GM18526 (cell line): ENCODE data around the gene POLE.

Source experiments
- POLR2A ChIP-seq: IDR thresholded peaks from 3 replicates; pipeline ENCODE4 v1.6.1; 2011; ENCODE audit not compliant: insufficient read length; ENCODE audit errors: extremely low read depth

POLE gene

GRCh38 chr12:132708150-132708549 lies 21.0 kb upstream of the POLE start:
- TF ChIP-seq POLR2A: no peak

GRCh38 chr12:132707241-132707640 lies 20.1 kb upstream of the POLE start:
- TF ChIP-seq POLR2A: no peak

- TF ChIP-seq POLR2A: no peak
These were observed 16.5 kb upstream of the POLE start for GRCh38 chr12:132703641-132704040.

- no peak for TF ChIP-seq POLR2A
These were observed 15.5 kb upstream of the POLE start for GRCh38 chr12:132702640-132703039.

- TF ChIP-seq POLR2A: no peak
These were observed 13.2 kb upstream of the POLE start for GRCh38 chr12:132700212-132700822.

GRCh38 chr12:132698341-132698740 lies 11.2 kb upstream of the POLE start:
- no peak for TF ChIP-seq POLR2A

GRCh38 chr12:132695431-132695830 lies 8.3 kb upstream of the POLE start:
- no peak for TF ChIP-seq POLR2A

- no peak for TF ChIP-seq POLR2A
These were observed 3.0 kb upstream of the POLE start for GRCh38 chr12:132690112-132690511.

GRCh38 chr12:132689227-132689626 lies 2.1 kb upstream of the POLE start:
- no peak for TF ChIP-seq POLR2A

- TF ChIP-seq POLR2A: no peak
These were observed 324 bp downstream of the POLE start for GRCh38 chr12:132686825-132687210.

GRCh38 chr12:132685400-132685799 lies 1.7 kb downstream of the POLE start:
- no peak for TF ChIP-seq POLR2A

GRCh38 chr12:132677492-132677891 lies 9.7 kb downstream of the POLE start:
- no peak for TF ChIP-seq POLR2A

GRCh38 chr12:132675757-132676432 lies 11.2 kb downstream of the POLE start:
- no peak for TF ChIP-seq POLR2A

- TF ChIP-seq POLR2A: no peak
These were observed 12.6 kb downstream of the POLE start for GRCh38 chr12:132674561-132674960.

GRCh38 chr12:132673288-132674179 lies 13.6 kb downstream of the POLE start:
- TF ChIP-seq POLR2A: no peak

- TF ChIP-seq POLR2A: no peak
These were observed 14.5 kb downstream of the POLE start for GRCh38 chr12:132672678-132673077.
